DND-41 (cell line): Measurements from ENCODE around the gene MYO1D.

Source experiments
- EZH2 ChIP-seq: IDR thresholded peaks from 3 replicates; pipeline ENCODE4 v1.6.1; 2012; ENCODE audit warnings: borderline replicate concordance, low read depth, mild to moderate bottlenecking, moderate library complexity, low read length, inconsistent platforms; ENCODE audit not compliant: severe bottlenecking
- TF ChIP-seq, protein P1 (sequence below): IDR thresholded peaks from 2 replicates; pipeline ENCODE4 v1.5.1; 2012; ENCODE audit warnings: borderline replicate concordance, low read length, moderate library complexity, mild to moderate bottlenecking; ENCODE audit not compliant: poor library complexity, severe bottlenecking; ENCODE audit errors: extremely low read depth

DNA sequence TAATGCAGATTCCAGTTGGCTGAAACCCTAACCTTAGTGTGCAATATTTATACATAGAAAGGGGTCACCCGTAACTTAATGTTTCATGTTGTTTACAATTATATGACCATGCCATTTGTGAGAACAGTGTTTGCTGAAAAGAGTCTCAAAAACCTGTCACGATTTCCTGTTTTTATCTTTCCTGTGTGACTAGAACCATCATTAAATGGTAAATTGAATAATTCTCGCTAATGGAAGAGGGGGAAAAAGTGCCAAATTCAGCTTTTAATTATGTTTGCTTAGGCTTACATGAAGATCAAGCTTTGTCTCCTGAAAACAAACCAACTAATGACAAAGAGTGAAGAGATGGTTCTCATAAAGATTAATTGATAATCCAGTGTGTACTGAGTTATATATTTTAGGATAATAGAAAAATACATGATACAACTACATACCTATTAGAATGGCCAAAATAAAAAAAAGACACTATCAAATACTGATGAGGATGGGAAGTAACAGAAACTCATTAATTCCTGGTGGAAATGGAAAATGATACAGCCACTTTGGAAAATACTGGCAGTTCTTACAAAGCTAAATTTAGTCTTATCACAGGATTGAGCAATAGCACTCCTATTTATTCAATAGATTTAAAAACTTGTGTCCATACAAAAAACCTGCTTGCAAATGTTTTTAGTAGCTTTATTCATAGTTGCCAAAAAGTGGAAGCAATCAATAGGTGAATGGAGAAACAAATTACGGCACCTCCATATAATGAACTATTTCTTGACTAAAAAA lies 248.5 kb downstream of the MYO1D start:
- TF ChIP-seq, protein P1, sequence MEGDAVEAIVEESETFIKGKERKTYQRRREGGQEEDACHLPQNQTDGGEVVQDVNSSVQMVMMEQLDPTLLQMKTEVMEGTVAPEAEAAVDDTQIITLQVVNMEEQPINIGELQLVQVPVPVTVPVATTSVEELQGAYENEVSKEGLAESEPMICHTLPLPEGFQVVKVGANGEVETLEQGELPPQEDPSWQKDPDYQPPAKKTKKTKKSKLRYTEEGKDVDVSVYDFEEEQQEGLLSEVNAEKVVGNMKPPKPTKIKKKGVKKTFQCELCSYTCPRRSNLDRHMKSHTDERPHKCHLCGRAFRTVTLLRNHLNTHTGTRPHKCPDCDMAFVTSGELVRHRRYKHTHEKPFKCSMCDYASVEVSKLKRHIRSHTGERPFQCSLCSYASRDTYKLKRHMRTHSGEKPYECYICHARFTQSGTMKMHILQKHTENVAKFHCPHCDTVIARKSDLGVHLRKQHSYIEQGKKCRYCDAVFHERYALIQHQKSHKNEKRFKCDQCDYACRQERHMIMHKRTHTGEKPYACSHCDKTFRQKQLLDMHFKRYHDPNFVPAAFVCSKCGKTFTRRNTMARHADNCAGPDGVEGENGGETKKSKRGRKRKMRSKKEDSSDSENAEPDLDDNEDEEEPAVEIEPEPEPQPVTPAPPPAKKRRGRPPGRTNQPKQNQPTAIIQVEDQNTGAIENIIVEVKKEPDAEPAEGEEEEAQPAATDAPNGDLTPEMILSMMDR: no peak
- TF ChIP-seq EZH2: no peak
